ENCODE measurements around the gene CACNG4.
"Not testable (repeated sequence)": the region's sequence is repeated elsewhere in the genome, so short reads cannot be mapped to it uniquely, and the experiment has no call there.

CACNG4 gene

DNA sequence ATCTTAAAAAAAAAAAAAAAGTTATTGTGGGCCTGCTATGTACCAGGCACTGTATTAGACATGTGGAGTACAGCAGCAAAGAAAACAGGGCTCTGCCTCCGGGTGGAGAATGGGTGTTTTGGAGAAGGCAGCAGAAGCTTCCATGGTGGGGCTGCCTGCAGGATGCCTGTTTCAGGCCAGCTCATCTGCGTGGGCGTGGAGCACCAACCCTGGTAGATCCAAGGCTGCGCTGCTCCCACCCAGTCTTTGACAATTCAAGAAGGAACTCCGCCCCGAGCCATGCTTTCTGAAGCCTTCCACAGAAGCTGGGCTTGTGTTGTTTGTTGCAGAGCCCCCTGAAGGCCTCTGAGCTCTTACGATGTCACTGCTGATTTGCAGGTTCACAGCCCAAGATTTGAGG, 56.7 kb downstream of the CACNG4 start:
- DNase-seq, result no peak

DNA sequence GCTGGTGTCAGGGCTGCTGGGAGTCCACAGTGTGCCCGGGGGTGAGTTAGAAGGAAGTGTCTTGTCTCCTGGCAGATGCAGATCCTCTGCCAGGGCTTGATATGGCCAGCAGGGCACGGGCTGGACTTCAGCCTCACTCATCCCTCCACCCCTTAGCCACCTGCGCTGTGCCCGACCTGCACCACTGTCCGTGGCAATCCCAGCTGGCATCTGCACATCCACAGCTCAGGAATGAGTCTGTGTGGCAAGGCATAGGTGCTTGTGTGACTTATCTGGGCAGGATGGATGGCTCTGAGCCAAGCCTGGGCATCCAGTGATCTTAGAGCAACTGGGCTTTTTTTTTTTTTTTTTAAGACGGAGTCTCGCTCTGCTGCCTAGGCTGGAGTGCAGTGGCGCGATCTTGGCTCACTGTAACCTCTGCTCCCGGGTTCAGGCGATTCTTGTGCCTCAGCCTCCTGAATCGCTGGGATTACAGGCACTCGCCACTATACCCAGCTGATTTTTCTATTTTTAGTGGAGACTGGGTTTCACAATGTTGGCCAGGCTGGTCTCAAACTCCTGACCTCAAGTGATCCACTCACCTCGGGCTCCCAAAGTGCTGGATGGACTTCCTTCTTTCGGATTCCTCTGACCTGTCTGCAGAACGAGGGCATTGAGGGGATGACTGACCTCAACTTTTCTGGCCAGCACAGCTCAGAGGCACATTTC, 57.4 kb downstream of the CACNG4 start:
- DNase-seq, result no peak

DNA sequence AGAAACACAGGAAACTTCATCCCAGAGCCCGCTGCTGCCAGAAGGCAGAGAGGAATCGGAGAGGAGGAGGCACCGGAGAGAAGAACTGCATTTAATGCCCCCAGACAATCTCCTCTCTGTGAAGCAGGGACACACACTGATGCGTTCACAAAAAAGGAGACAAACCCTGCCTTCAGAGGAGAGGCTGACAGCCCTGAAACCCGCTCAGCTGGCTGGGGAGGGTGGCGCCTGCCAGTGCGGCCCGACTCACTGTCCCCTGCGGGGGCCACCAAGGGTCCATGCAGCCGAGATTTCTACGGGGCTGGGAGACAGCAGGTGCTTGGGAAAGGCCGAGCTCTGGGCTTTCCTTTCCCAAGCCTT, 57.9 kb downstream of the CACNG4 start:
- DNase-seq, result no peak

DNA sequence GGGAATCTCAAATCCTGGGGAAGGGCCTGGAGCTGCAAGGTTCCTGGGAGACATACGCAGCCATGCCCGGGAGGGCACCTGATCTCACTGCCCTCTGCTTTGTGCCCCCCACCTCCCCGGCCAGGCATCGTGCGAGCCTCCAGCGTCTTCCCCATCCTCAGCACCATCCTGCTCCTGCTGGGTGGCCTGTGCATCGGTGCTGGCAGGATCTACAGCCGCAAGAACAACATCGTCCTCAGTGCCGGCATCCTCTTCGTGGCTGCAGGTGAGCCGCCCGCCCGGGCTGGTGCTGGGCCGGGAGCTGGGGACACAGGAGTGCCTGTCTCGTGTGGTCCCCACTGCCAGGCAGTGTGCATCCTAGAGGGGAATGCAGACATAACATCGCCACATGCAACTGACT, 60.2 kb downstream of the CACNG4 start:
- DNase-seq, result no peak

DNA sequence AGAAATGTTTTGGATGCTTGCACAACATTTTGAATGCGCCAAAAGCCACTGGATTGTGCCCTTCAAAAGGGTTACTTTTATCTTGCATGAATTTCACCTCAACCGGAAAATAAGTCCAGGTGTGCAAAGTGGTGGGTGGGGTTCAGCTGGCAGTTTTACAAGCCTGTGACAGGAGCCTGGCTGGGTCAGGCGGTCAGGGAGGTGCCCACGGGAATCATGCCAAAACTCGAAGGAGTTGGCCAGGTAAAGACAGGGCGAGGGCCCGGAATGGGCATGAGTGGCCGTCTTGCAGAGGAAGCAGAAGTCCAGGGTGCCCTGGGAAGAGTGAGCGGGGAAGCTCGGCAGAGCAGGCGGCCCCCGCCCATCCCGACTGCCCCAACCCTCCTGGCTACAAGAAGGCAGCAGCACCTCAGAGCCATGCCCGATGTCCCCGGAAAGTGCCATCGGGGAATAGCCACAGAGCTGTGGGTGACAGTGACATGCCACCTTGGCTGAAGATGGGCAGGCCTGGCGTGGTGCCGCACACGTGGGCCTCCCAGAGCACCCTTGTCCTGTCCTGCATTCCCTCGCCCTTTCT, 60.8 kb downstream of the CACNG4 start:
- DNase-seq, result no peak

DNA sequence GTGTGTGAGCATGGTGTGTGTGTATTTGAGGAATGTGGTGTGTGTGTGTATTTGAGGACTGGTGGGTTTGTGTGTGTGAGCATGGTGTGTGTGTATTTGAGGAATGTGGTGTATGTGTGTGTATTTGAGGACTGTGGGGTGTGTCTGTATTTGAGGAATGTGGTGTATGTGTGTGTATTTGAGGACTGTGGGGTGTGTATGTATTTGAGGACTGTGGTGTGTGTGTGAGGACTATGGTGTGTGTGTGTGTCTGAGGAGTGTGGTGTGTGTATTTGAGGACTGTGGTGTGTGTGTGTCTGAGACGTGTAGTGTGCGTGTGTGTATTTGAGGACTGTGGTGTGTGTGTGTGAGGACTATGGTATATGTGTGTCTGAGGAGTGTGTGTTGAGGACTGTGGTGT, 61.8 kb downstream of the CACNG4 start:
- DNase-seq, result no peak

DNA sequence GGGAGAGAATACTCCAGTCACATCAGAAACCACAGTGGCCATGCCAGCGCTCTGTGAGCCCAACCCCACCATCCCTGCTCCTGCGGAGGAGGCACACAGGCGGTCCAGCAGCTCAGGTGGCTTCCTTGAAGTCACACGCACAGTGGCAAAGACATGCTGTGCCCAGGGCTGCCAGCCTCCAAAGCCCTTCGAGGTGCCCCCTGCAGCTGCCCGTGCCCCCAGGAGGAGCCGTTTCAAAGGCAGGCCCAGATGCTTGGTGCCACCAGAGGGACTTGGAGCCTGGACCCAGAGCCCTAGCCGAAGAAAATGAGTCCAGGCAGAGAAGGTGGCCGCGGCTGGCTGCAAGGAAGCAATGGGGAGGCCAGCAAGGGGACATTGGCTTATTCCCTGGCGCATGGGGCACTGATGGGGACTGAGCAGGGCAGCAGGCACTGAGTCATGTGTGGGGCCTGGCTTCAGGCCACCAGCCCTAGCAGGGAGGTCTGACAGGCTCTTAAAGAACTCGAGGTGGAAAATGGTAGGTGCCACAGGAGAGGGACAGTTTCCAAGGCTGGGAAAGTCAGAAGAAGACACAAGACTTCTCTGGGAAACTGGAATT, 62.6 kb downstream of the CACNG4 start:
- DNase-seq, result no peak

DNA sequence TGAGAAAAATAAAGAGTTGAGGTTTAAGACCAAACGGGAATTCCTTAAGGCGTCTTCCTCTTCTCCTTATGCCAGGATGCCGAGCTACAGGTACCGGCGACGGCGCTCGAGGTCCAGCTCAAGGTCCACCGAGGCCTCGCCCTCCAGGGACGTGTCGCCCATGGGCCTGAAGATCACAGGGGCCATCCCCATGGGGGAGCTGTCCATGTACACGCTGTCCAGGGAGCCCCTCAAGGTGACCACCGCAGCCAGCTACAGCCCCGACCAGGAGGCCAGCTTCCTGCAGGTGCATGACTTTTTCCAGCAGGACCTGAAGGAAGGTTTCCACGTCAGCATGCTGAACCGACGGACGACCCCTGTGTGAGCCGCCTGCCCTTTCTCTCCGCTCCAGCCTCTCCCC, 66.1 kb downstream of the CACNG4 start:
- DNase-seq, result no peak

DNA sequence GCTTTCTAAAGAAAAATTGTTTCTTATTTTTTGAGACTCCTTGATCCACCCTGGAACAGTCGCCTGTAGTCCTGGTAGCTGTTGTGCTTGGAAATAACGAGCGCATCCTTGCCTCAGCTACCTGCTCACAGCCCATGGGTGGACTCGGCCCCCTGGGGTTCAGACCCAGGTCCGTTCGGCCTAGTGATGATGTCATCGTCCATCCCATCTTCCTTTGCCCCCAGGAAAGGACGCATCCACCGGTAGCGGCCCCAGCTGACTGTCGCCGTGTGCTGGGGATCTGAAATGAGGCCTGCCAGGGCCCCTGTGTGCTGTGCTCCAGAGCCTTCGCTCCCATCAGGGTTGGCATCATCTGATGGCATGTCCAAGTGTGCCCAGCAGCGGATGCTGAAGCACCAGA, 67.9 kb downstream of the CACNG4 start:
- no peak for DNase-seq

DNA sequence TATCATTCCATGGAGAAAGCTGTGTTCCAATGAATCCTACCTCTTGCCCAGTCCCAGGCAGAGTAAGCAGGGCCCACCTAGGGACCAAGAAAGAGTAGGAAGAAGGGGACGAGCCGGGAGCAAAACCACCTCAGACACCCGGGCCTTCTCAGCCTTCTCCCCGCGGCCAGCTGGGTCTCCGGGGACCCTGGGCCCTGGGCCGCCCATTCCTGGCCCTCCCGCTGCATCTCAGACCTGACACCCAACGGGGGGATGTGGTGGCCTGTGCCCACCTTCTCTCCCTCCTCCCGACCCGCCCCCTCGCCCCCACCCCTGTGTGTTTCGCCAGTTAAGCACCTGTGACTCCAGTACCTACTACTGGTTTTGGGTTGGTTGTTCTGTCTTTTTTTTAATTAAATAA, 68.5 kb downstream of the CACNG4 start:
- DNase-seq, result no peak

DNA sequence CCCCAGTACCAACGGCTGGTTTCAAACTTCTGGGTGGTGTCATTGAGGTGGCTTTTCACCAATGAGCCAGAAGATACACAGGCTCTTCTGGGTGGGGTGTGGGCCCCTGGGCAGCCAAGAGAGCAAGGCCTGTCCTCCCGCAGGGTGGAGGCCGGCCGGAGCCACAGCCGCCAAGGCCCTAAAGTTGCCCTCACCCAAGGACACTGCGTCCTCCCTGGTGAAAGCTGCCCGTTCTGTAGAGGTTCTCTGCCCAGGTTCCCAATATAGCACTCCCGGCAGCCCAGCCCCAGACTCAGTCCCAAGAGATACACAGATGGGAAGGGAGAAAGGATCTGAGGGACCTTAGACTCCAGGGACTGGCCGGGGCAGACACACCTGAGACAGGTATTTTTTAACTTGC, 69.1 kb downstream of the CACNG4 start:
- DNase-seq, result no peak

DNA sequence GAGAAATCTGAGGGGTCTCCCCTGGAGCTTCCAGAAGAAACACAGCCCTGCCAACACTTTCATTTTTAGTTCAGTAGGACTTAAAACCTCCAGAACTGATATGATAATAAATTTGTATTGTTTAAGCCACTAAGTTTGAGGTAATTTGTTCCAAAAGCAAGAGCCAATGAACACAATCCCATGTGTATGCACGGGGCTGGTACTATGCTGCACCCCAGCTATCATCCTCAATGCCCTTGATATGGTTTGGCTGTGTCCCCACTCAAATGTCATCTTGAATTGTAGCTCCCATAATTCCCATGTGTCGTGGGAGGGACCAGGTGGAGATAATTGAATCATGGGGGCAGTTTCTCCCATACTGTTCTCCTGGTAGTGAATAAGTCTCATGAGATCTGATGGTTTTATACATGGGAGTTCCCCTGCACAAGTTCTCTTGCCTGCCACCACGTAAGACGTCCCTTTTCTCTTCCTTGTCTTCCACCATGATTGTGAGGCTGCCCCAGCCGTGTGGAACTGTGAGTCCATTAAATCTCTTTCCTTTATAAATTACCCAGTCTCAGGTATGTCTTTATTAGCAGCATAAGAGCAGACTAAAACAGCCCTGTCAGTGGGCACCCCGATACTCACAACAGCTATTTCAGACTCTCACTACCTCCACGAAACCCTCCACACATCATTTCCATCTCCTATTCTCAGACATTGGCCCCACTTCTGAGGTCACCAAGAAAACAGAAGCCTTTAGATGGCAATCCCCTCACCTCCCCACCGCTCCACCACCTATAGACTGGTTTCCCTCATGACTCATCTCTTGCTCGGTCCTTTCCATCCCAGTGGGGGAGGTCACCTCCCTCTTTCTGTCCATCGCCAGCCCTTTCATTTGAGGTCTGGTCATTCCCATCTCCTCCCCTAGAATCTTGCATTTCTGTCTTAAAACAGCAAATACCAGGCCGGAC, 70.9 kb downstream of the CACNG4 start:
- DNase-seq, result no peak

DNA sequence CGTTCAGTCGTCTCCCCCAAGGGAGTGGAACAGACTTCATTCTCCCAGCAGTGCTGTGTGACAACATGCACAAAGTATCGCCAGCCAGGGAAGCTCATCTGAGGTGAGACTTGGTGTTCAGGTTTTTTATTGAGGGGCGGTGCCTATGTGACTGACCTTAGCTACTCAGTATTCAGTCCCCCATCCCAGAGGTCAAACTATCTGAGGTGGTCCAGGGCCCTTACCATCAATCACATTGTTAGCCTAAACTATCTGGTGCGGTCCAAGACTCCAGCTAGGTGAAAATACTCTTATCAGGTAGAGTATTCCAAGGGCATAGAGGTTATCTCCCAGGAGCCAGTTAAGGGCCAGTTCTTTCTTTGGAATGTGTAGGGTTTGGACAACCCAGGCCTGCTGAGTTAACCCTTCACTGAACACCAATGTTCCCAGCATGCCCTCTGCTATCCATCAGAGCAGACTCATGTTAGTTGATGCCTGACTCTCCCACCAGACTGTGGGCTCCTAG, 74.4 kb downstream of the CACNG4 start:
- DNase-seq, result no peak

DNA sequence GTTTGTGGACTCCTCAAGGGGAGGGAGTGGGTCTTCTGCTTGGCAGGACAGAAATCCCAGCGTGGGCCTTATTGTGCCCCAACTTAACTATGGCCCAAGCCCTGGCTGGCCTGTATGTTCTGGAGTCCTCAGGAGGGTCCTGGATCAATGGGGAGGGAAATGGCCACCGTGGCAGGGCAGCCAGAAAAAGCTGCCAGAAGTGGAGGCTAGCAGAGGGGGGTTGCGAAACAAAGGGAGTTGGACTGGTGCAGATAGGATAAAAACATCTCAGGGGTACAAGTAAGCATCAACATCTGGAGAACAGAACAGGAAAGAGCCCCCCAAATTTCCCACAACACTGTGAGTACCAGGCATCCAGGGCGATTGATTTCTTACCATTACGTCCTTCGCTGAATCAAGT, 76.1 kb downstream of the CACNG4 start:
- no peak for DNase-seq

DNA sequence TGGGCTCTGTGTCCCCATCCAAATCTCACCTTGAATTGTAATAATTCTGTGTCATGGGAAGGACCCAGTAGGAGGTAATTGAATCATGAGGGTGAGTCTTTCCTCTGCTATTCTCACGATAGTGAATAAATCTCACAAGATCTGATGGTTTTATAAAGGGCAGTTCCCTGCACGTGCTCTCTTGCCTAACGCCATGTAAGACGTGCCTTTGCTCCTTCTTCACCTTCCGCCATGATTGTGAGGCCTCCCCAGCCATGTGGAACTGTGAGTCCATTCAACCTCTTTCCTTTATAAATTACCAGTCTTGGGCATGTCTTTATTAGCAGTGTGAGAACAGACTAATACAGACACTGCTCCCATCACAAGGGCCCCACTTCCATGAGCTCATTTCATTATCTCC, 76.6 kb downstream of the CACNG4 start:
- not testable (repeated sequence) for DNase-seq

DNA sequence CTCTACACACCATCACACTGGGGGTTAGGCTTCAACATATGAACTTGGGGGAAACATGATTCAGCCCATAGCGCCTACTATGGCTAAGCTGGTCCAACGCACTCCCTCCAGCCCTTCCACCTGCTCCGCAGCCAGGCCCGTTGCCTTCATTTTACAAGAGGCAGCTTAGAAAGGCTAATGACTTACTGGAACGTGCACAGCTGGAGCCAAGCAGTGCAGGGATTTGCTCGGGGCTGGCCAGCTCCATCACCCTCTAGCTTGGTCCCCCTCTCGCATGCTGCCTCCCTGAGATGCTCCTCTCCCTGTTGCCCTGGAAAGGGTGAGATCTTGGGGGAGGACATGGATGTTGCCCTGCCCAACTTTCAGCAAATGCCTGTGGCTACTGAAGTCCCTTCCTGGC, 77.0 kb downstream of the CACNG4 start:
- DNase-seq, result no peak

DNA sequence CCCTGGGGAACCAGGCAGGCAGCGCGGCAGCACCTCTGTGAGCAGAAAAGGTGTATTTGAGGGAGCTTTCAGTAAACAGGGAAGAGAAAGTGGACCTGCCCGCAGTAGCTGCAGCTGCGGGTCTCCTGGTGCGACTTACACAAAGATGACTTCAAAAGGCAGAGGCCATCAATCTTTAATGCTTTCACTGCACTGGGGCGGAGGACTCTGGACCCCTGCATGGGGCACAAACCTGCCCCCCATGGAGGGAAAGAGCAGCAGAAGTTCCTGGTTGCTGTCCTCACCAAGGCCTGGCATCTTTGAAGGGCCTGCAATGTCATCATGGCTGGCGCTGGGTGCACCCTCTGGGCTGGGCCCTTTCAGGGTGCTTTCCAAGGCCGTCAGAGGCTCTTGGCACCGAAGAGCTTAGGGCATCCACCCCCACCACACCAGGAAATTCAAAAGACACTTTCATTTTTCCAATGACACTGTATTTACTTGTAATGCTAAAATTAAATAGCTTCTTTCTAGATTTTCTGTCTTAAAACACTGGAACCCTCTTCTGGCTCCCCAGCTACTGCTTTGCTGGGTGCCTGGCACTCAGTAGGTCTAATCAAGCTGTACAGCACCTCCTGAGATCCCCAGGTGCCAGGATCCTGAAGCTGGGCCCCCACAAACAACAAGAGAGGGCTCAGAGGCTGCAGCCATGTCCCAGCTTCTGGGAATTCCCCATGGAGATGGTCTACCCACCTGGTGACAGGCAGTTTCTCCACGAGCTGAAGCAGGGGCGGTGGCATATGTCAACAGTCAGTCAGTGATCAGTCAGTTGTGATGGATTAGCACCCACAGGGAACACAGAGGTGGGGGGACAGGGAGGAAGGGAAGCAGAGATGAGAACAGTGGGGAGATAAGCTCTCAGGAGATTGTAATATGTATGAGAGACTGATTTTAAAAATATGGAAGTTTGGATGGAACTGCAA, 77.7 kb downstream of the CACNG4 start:
- DNase-seq, result no peak

DNA sequence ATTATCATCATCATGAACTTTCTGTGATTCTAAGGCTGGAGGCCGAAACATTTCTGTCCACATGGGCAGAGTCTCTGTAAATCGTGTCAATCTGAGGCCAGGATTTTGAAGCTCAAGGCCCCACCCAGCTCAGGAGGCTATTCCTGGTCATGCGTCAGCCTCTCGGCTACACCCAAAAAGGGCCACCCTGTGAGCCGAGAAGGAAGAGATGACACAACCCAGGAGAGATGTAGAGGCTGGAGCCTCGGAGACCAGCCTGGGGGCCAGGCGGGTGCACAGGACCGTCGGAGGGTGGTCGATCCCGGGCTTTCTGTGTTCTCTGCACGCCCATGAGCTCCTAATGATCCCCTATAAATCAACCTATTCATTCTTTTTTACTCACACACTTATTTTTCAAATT, 78.8 kb downstream of the CACNG4 start:
- DNase-seq, result no peak

DNA sequence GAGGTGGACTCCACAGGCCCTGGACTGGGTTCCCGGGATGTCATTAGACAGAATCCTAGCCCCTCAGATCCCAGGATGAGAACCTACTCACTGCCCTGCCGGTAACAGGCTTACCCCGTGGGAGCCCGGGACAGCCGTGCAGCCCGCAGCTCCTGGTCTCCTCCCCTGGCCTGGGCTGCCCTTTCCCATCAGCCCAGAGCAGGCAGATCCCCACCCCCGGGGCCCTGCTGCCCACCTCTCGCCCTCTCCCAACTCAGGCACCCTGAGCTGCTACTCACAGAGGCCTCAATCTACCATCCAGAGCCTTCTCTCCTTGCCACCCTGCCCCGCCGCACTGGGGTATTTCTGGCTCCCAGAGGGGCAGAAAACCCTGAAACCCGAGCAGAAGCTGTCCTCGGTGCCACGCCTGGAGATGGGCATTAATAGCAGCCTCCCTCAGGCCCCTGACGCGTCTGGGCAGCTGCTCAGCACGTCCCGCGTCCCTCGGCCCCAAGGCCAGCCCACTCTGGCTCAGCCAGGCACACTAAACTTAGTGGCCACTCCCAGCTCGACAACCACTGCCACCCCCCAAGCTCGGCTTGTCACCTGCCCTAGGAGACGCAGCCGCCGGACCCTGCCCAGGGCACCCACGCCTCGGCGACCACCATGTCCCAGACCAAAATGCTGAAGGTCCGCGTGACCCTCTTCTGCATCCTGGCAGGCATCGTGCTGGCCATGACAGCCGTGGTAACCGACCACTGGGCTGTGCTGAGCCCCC, 79.7 kb downstream of the CACNG4 start, which contains the start of gene CACNG1:
Gene CACNG1, plus strand, starts transcription at position 539 of the 757 bp plus-strand sequence. Its CDS starts 107 bp downstream, at position 646.
- no peak for DNase-seq

DNA sequence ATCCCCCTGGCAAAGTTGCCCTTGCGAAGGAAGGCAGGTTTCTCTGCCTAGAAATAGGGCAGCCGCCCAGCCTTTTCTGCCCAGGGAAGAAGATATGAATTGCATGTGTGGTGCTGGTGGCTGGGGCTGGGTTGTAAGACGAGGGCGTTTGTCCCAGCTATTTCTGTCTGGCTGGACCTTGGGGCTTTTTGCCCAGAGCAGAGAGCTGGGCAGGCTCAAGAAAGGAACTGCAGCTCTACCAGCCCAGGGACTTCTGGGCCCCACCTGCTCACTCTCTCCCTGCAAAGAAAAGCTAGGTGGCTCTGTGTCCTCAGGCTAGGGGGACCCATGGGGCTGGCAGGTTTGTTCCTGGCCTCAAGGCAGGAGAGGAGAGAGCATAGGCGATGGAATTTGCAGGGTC, 80.4 kb downstream of the CACNG4 start:
- no peak for DNase-seq

DNA sequence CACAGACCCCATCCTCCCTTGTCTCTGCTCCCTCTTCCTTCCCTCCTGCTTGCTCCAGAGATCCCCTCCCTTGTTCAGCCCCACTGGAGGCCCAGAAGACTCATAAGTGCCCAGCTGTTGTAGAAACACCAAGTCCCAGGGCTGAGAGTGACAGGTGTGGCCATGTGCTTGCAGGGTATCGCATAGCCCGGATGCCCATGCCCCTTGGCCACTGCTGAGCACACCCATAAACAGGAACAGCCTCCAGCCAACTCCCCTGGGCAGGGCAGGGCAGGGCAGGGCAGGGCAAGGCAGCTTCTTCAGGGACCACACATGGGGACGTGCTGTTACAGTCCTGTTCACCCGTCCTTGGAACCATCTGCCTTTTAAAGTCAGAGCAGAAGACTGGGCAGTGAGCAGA, 81.9 kb downstream of the CACNG4 start:
- DNase-seq, result no peak

All from SW 1271 (cell line).